Spleen (tissue), 7 donors: ENCODE measurements around the gene SLC8A2.

Source experiments
- CTCF ChIP-seq, 11 experiments: fragments of 200-600 bp in 7 of 11; fragments of 450-650 bp in 4 of 11; sonication (generic) in 4 of 11; IDR thresholded peaks in 8 of 11; conservative IDR thresholded peaks in 3 of 11; 1 replicate in 7 of 11; 2 replicates in 4 of 11; pipeline versions ENCODE4 v1.4.0 to v1.8.0; 2016 to 2021; ENCODE audit warnings: antibody characterized with exemption in 11 of 11, inconsistent platforms in 4 of 11, mild to moderate bottlenecking in 1 of 11
- POLR2A ChIP-seq, 3 donors: fragments of 450-650 bp; IDR thresholded peaks; one replicate each; pipeline ENCODE4 v1.5.1; 2017; ENCODE audit warnings: antibody characterized with exemption in 3 of 3, mild to moderate bottlenecking in 1 of 3
- donor health status: DM: no; HTN: no; CAD: no; lungs with moderate emphysema.
- donor health status: DM: no; HTN: no; CAD: no.
- donor health status: DM: no; HTN: no; CAD: no.

- no peak for TF ChIP-seq POLR2A (IDR thresholded peaks at IDR 0.05)
- no peak for TF ChIP-seq CTCF (IDR thresholded peaks at IDR 0.05 in 8 of 11, conservative IDR thresholded peaks at IDR 0.05 in 3 of 11)
These were observed 25.7 kb downstream of the SLC8A2 start for GRCh38 chr19:47445937-47446402.
